Uterus (tissue), 4 donors: ENCODE results near the gene ANKRD34B. TPM values are rescaled to one million over a fixed set of nuclear protein-coding genes. Genes with fewer than 3 reads are reported as not detected.

Experiments
- DNase-seq, 2 donors: peaks; one replicate each; pipeline ENCODE4 v3.0.0-alpha.2; 2019 to 2020
- H3K27ac ChIP-seq, 2 donors: fragments of 200-600 bp; sonication (generic); 1 replicate in 1 of 2; 2 replicates in 1 of 2; pipeline ENCODE4 v1.5.1; 2016 to 2018
- H3K27me3 ChIP-seq, 2 donors: fragments of 200-600 bp; sonication (generic); one replicate each; pipeline ENCODE4 v1.5.1; 2018 to 2019; ENCODE audit warnings: control low read depth in 1 of 2
- H3K36me3 ChIP-seq, 2 donors: fragments of 200-600 bp; sonication (generic); one replicate each; pipeline ENCODE4 v1.5.1; 2019; ENCODE audit warnings: control low read depth in 1 of 2
- H3K4me1 ChIP-seq, 2 donors: fragments of 200-600 bp; sonication (generic); one replicate each; pipeline ENCODE4 v1.5.1; 2018 to 2019; ENCODE audit warnings: control low read depth in 1 of 2
- H3K4me3 ChIP-seq, 2 donors: fragments of 200-600 bp; sonication (generic); 1 replicate in 1 of 2; 2 replicates in 1 of 2; pipeline ENCODE4 v1.5.1; 2018 to 2019; ENCODE audit warnings: mild to moderate bottlenecking in 1 of 2
- H3K9me3 ChIP-seq, 2 donors: fragments of 200-600 bp; sonication (generic); one replicate each; pipeline ENCODE4 v1.5.1; 2019; ENCODE audit warnings: control low read depth in 1 of 2
- CTCF ChIP-seq, 4 experiments: fragments of 200-600 bp in 2 of 4; fragments of 450-650 bp in 2 of 4; sonication (generic) in 2 of 4; IDR thresholded peaks; one replicate each; pipeline ENCODE4 v1.5.1; 2016 to 2019; ENCODE audit warnings: antibody characterized with exemption in 4 of 4, mild to moderate bottlenecking in 2 of 4, moderate library complexity in 1 of 4
- POLR2A ChIP-seq, 2 donors: fragments of 450-650 bp; IDR thresholded peaks; one replicate each; pipeline ENCODE4 v1.6.1; 2016; ENCODE audit warnings: antibody characterized with exemption in 2 of 2, mild to moderate bottlenecking in 1 of 2, moderate library complexity in 1 of 2
- intact Hi-C: fragments of 100-400 bp; cut with DNase I; formaldehyde crosslinking; loops from one replicate; pipeline ENCODE4 v1.15.1; 2023; ENCODE audit warnings: low total_unique reads
- total RNA-seq, 4 donors: library from RNA; depleted of rRNA in 3 of 4; stranded (reverse); fragments of >200 nt in 3 of 4; gene quantifications; one replicate each; pipeline versions ENCODE4 v1.1.0 to v1.2.4, GENCODE V29; 2014 to 2023
- donor health status: DM: yes; HTN: yes; CAD: no.

ANKRD34B gene
- total RNA-seq = not detected

GRCh38 chr5:80569961-80570786 lies at the start of gene ANKRD34B:
Gene ANKRD34B (minus strand): TSS chr5:80570280. CDS start chr5:80560019, 10,261 bp downstream.
- H3K9me3 ChIP-seq = no peaks in the 10 kb centered on the region
- peaks cover 0 to 4% of the 10 kb centered on the region in 2 donors for H3K27me3 ChIP-seq
- TF ChIP-seq CTCF (IDR thresholded peaks at IDR 0.05) (no peak), POLR2A (IDR thresholded peaks at IDR 0.05) (no peak)
- intact Hi-C loops = no loop called here
- peaks cover 0 to 15% of the 10 kb centered on the region in 2 donors for H3K4me1 ChIP-seq
- no peaks in the 10 kb centered on the region for H3K36me3 ChIP-seq
- no peak within 1 kb of the TSS for H3K4me3 ChIP-seq
- no peak within 1 kb of the TSS for H3K27ac ChIP-seq
- DNase-seq = no peak

- TF ChIP-seq CTCF (IDR thresholded peaks at IDR 0.05) (no peak), POLR2A (IDR thresholded peaks at IDR 0.05) (no peak)
- H3K4me3 ChIP-seq = no peak overlapping the region
Observed at GRCh38 chr5:80619086-80619485, 49.0 kb upstream of the ANKRD34B start.

GRCh38 chr5:80618438-80618837 lies 48.4 kb upstream of the ANKRD34B start:
- no peaks in the 10 kb centered on the region for H3K27me3 ChIP-seq
- H3K27ac ChIP-seq = no peak overlapping the region
- H3K9me3 ChIP-seq = no peaks in the 10 kb centered on the region
- TF ChIP-seq POLR2A (IDR thresholded peaks at IDR 0.05) (no peak), CTCF (IDR thresholded peaks at IDR 0.05) (no peak)
- intact Hi-C loops = no loop called here
- H3K4me1 ChIP-seq = no peaks in the 10 kb centered on the region
- no peaks in the 10 kb centered on the region for H3K36me3 ChIP-seq
- no peak overlapping the region for H3K4me3 ChIP-seq
- DNase-seq = no peak

More at GRCh38 chr5:80619086-80619485, 49.0 kb upstream of the ANKRD34B start:
- intact Hi-C loops = no loop called here
- Histone ChIP-seq H3K4me1 (no peaks in the 10 kb centered on the region), H3K27ac (no peak overlapping the region), H3K9me3 (no peaks in the 10 kb centered on the region), H3K36me3 (no peaks in the 10 kb centered on the region), H3K27me3 (no peaks in the 10 kb centered on the region)
- DNase-seq = no peak

GRCh38 chr5:80615266-80615914 lies 45.3 kb upstream of the ANKRD34B start:
- Histone ChIP-seq H3K36me3 (no peaks in the 10 kb centered on the region), H3K4me1 (no peaks in the 10 kb centered on the region), H3K27ac (no peak overlapping the region), H3K27me3 (no peaks in the 10 kb centered on the region), H3K9me3 (no peaks in the 10 kb centered on the region), H3K4me3 (no peak overlapping the region)
- intact Hi-C loops = no loop called here
- TF ChIP-seq POLR2A (IDR thresholded peaks at IDR 0.05) (no peak), CTCF (IDR thresholded peaks at IDR 0.05) (no peak)
- DNase-seq = no peak

GRCh38 chr5:80609692-80610091 lies 39.6 kb upstream of the ANKRD34B start:
- Histone ChIP-seq H3K27me3 (no peaks in the 10 kb centered on the region), H3K27ac (no peak overlapping the region), H3K4me3 (no peak overlapping the region), H3K9me3 (no peaks in the 10 kb centered on the region), H3K4me1 (no peaks in the 10 kb centered on the region), H3K36me3 (no peaks in the 10 kb centered on the region)
- TF ChIP-seq CTCF (IDR thresholded peaks at IDR 0.05) (no peak), POLR2A (IDR thresholded peaks at IDR 0.05) (no peak)
- DNase-seq = no peak
- intact Hi-C loops = no loop called here
